GM18870 (cell line): ENCODE measurements around the gene DCAF11.

ENCODE experiments used
- ATAC-seq: cut with Tn5 transposase; IDR thresholded peaks from one replicate; pipeline ENCODE4 v1.9.1; 2021; ENCODE audit warnings: moderate library complexity; ENCODE audit not compliant: unreplicated experiment

The DCAF11 gene

DNA sequence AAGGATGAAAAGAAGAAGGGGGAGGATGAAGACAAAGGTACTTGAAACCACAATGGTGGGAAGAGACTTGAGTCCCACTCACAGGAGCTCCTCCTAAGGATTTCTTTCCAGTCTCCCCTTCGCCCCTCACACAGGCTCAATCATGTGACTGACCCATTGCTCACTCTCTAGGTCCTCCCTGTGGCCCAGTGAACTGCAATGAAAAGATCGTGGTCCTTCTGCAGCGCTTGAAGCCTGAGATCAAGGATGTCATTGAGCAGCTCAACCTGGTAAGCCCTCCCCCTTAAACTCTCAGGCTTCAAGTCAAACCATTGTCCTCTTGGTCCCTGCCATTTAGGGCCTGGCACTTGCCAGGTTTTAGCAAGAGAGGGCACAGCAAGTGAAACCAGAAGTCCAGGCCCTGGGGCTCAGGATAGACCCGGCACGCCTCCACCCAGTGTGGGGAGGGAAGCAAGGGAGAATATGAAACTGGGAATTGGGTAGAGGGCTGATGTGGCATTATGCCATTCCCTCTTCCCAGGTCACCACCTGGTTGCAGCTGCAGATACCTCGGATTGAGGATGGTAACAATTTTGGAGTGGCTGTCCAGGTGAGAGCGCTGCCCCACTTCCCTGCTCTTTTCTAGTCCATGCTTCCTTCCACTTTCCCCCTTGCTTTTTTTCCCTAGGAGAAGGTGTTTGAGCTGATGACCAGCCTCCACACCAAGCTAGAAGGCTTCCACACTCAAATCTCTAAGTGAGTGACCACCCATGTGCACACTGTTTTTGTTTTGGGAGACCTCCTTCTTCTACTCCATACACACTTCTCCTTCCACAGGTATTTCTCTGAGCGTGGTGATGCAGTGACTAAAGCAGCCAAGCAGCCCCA lies 23.2 kb downstream of the DCAF11 start:
- ATAC-seq: no peak

DNA sequence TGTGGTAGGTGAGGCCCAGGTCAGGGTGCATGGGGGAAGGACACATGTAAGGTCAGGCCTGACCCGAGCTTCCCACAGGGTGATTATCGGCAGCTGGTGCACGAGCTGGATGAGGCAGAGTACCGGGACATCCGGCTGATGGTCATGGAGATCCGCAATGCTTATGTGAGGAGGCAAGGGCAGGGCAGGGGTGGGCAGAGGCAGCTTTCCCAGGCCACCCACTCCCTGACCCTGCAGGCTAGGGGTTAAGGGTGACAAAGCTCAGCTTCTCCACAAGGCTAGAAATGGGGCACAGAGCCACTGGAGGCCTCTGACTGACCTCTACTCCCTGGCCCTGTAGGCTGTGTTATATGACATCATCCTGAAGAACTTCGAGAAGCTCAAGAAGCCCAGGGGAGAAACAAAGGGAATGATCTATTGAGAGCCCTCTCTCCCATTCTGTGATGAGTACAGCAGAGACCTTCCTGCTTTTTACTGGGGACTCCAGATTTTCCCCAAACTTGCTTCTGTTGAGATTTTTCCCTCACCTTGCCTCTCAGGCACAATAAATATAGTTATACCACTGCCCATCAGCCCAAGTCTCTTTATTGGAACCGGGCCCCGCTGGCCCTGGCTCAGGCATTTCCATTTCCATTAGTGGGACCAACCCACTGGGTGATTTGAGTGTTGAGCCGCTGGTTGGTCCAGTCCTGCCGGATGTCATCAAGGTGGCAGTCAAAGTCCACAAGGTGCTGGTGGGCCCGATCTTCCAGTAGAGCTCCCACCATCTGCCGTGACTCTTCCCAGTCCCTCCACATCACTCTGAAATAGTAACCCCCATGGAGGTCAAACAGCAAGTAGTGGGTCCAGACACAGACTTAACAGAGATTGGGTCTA lies 24.1 kb downstream of the DCAF11 start:
- no peak for ATAC-seq

DNA sequence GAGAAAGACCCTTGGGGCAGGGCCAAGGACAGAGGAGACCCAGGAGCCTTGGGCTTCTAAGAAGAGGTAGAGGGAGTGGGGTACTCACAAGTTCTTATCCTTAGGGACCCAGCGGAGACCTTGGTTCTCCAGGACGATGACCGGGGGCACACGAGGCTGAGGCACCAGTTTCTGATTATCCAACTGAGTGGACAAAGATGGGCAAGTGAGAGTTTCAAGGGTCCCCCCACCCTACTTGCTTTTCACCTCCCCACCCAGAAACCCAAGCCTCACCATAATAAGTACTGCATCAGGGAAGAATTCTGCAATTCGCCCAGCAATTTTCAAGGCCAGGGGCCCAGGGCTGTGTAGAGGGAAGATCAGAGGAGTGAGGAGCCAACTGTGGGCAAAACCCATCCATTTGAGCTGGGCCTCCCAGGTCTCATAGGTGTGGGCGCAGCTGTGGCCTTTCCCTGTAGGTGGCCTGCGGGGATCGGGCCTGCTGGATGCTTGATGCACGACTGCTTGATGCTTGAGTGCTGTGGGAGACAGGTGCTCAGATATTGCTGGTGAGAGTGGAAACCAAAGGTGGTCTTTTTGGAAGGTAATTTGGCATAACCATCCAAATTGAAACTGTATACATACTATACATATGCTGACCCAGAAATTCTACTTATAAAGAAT lies 24.8 kb downstream of the DCAF11 start:
- no peak for ATAC-seq

DNA sequence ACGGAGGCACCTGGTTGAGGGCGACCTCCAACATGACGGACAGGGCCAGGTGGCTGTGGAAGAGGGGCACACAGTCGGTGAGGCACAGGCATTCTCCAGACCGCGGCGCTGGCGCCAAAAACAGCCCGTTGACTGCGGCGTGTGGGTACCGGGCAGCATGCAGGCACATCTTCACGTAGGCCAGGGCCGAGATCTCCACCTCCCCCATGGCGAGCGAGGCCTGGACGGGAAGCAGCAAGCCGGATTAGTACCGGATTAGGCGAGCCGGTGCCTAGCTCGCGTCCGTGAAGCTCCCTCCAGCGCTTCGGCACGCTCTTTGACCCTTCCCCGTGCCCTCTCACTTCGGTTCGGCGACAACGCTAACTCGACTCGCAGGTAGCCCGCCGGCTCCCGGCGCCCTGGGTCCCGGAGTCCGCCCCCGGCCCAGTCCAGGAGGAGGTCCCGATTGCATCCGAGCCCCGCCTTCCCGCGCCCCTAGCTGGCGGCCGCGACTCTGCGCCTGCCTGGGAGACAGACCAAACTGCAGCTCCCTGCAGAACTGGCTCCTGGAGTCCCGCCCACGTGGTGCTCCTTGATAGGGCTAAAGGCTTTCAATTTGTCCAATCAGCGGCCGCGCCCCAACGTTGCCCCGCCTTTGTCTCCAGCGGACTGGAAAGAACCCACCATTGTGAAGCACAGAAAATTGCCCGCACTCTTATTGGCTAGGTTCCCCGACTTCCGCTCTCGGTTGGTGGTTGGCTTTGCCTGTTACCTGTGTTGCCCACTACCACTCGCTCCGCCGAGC lies 26.7 kb downstream of the DCAF11 start, which contains the start of gene EMC9:
Gene EMC9, minus strand, starts transcription at position 495 of the 784 bp plus-strand sequence. Its CDS starts 287 bp downstream, at position 208.
- ATAC-seq: peak; percentile 79

DNA sequence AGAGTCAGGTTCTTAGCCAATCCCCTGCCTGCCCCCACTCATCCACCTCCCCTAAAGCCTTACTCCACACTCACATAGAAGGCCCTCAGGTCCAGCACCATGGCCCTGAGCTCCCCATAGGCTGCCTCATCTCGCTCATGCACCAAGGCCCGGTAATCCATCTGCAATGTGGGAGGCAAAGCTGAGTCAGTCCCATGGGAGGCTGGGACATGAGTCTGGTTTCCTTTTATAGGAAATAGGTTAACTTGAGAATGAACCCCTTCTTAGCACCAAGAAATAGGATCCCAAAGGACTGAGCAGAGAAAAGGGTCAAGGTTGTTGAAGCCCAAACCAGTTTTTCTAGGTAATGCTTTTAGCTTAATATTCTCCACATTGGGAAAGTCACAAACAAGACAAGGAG lies 28.9 kb downstream of the DCAF11 start:
- no peak for ATAC-seq

GRCh38 chr14:24144451-24144850 lies 29.9 kb downstream of the DCAF11 start:
- no peak for ATAC-seq

DNA sequence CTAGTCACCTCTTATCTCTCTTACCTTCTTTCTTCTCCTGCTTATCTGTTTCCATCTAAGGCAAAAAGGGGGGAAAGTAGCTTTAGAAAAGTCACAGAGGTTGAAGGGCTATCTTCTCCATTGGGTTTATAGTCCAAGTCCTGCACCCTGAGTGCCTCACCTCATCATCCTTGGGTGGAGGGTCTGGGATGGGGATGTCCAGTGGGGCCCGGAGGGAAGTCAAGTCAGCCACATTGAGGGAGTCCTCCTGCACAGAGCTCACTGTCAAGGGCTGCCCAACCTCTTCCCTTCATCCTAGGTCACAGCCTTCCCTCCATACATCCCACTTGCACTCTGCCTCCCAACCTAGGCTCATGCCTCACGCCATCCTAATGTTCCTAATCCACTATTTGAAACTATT lies 30.6 kb downstream of the DCAF11 start:
- ATAC-seq: no peak

DNA sequence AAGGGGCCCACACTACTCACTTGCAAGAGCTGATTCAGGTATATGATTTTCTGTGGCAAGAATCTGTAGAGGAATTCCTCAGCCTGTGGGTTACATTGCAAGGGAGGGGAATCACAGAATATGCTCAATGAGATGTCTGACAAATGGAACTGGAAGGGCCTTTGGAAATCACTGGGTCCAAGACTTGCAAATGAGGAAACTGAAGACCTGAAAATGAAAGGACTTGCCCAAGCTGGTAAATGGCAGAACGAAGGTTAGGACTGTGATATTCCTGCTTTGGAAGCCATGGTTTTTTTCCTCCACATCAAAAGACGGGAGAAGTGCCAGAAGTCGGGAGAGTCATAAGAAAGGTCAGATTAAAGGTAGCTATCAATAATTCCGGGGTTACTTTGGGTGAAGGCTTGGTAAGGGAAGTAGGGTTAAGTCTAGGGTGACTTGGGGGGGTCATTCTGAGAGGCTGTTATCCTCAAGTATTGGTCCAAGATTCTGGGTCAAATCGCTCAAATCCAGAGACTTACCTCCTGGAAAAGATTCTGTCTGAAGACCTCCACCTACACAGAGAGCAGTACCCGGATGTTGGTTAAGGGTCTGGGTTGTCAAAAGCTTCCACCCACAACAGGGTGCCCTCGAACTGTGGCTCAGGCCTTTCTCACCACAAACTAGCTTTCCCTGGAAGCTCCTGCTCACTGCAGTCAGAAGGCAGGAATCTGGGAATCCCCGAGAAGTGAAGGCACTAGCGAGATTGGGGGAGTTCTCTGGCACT lies 31.3 kb downstream of the DCAF11 start:
- no peak for ATAC-seq

- ATAC-seq: peak; percentile 52
Measured at GRCh38 chr14:24146453-24146977, 31.9 kb downstream of the DCAF11 start, which contains the start of gene PSME2. TSS of gene PSME2 (minus strand) at chr14:24146610. CDS start at chr14:24146581, 29 bp downstream.

DNA sequence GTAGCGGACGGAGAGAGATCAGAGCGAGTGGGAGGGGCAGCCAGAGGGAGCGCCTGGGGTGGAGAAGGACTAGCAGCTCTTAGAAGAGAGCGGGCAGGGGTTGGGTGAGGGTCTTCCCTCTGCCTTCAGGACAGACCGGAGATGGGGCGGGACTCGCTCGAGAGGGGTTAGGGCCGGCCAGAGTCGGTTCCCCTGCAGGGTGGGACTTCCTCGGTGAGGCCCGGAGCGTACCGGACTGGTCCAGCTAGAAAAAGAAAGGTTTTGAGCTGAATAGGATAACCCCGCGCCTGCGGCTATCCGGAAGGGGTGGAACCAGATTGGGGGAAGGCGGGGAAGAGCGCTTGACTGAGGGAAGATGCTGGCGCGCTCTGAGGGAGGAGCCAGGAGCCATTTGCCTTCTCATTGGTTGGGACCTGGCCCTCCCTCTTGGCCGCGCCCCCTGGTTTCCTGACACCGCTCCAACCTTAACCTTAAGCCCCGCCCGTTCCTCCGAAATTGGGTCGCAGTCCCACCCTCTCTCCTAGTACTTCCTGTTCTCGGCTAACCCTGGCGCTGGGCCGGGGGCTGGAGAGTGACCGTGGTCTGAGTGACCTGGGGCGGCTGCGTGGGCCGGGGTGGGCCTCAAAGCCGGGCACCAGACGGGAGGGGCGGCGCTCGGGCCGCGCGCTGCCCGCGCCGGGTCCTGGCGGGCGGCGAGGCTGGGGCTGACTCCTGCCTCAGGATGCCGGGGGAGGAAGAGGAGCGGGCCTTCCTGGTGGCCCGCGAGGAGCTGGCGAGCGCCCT lies 32.6 kb downstream of the DCAF11 start, which contains the start of gene RNF31:
Gene RNF31, plus strand, starts transcription at position 521 of the 783 bp plus-strand sequence. Its CDS starts 201 bp downstream, at position 722.
- peak; percentile 75 for ATAC-seq

GRCh38 chr14:24147761-24148428 lies 33.3 kb downstream of the DCAF11 start:
- ATAC-seq: no peak

GRCh38 chr14:24149302-24149969 lies 34.9 kb downstream of the DCAF11 start:
- ATAC-seq: no peak

DNA sequence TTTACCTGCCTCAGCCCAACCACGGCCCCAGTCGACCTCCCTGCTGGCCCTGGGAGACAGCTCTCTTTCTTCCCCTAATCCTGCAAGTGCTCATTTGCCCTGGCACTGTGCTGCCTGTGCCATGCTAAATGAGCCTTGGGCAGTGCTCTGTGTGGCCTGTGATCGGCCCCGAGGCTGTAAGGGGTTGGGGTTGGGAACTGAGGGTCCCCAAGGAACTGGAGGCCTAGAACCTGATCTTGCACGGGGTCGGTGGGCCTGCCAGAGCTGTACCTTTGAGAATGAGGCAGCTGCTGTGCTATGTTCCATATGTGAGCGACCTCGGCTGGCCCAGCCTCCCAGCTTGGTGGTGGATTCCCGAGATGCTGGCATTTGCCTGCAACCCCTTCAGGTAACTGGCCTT lies 35.5 kb downstream of the DCAF11 start:
- ATAC-seq: no peak

- no peak for ATAC-seq
Measured at GRCh38 chr14:24150567-24150966, 36.0 kb downstream of the DCAF11 start.

GRCh38 chr14:24150993-24151392 lies 36.4 kb downstream of the DCAF11 start:
- no peak for ATAC-seq

DNA sequence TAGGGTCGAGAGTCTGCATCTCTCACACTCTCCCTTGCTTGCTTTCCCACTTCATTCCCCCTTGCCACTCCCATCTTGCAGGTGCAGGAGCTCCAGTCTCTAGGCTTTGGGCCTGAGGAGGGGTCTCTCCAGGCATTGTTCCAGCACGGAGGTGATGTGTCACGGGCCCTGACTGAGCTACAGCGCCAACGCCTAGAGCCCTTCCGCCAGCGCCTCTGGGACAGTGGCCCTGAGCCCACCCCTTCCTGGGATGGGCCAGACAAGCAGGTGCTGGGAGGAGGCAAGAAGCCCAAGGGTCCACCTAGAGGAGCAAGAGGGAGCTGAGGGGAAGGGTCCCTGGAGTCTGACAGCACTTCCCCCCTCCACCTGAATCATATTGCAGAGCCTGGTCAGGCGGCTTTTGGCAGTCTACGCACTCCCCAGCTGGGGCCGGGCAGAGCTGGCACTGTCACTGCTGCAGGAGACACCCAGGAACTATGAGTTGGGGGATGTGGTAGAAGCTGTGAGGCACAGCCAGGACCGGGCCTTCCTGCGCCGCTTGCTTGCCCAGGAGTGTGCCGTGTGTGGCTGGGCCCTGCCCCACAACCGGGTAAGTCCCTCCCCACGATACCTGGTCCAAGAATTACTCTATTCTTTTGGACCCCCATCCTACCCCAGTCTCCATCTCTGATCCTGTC lies 37.0 kb downstream of the DCAF11 start:
- no peak for ATAC-seq

- ATAC-seq: no peak
Measured at GRCh38 chr14:24155100-24155499, 40.5 kb downstream of the DCAF11 start.
